T-helper 22 cell (primary cell): ENCODE data around the gene NEFH.
"Not testable (repeated sequence)": the region's sequence is repeated elsewhere in the genome, so short reads cannot be mapped to it uniquely, and the experiment has no call there.

Experiments used
- DNase-seq: peaks from one replicate; pipeline ENCODE4 v3.0.0-alpha.2; 2020; ENCODE audit warnings: low read depth

The NEFH gene, protein sequence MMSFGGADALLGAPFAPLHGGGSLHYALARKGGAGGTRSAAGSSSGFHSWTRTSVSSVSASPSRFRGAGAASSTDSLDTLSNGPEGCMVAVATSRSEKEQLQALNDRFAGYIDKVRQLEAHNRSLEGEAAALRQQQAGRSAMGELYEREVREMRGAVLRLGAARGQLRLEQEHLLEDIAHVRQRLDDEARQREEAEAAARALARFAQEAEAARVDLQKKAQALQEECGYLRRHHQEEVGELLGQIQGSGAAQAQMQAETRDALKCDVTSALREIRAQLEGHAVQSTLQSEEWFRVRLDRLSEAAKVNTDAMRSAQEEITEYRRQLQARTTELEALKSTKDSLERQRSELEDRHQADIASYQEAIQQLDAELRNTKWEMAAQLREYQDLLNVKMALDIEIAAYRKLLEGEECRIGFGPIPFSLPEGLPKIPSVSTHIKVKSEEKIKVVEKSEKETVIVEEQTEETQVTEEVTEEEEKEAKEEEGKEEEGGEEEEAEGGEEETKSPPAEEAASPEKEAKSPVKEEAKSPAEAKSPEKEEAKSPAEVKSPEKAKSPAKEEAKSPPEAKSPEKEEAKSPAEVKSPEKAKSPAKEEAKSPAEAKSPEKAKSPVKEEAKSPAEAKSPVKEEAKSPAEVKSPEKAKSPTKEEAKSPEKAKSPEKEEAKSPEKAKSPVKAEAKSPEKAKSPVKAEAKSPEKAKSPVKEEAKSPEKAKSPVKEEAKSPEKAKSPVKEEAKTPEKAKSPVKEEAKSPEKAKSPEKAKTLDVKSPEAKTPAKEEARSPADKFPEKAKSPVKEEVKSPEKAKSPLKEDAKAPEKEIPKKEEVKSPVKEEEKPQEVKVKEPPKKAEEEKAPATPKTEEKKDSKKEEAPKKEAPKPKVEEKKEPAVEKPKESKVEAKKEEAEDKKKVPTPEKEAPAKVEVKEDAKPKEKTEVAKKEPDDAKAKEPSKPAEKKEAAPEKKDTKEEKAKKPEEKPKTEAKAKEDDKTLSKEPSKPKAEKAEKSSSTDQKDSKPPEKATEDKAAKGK

DNA sequence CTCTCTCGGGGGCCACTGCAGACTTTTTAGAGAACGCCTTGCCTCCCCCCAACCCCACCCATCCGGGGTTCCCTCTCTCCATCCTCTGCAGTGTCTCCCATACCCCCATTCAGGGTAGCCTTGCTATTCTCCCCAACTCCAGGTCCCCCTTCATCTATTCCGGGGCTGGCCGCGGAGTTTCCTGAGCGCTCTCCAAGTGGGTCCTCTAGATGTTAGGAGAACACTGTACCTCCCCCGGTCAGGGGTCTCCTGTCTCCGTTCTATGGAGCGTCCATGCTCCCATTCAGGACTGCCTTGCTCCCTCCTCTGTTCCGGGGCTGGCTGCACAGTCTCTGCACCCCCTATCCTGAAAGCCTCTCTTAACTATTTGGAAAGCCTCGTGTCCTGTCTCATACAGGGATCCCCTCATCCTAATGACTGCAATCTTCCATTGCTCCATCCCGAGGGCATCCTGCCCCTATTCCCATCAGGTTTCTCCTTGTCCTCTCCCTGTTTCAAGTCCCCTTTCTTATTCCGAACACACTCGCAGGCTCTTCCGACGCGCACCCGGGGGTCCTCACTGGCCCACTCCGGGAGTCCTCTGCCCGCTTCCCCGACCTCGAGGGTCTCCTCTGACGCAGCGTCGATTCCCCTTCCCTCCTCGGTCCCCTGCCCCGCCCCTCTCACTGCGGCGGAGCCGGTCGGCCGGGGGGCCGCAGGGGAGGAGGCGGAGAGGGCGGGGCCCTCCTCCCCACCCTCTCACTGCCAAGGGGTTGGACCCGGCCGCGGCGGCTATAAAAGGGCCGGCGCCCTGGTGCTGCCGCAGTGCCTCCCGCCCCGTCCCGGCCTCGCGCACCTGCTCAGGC, at the start of gene NEFH:
NEFH (plus strand) TSS at position 802 of the 845 bp plus-strand sequence. CDS start 45 bp downstream, outside the sequence.
- DNase-seq, result no peak

GRCh38 chr22:29431986-29432385, 48.0 kb upstream of the NEFH start:
- no peak for DNase-seq

DNA sequence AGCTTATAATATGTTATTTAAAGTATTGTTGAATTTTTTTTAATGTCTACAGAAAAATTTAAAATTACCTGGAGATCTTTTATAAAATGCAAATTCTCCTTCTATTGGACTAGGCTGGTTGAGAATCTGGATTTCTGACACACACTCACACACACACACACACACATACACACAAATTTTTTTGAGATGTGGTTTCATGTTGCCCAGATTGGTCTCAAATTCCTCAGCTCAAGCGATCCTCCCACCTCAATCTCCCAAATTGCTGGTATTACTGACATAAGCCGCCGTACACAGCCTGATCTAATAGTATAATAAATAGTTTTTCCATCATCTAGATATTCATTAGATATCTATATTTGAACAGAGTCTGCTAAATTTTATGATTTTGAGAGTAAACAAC, 46.2 kb upstream of the NEFH start:
- DNase-seq, result no peak

DNA sequence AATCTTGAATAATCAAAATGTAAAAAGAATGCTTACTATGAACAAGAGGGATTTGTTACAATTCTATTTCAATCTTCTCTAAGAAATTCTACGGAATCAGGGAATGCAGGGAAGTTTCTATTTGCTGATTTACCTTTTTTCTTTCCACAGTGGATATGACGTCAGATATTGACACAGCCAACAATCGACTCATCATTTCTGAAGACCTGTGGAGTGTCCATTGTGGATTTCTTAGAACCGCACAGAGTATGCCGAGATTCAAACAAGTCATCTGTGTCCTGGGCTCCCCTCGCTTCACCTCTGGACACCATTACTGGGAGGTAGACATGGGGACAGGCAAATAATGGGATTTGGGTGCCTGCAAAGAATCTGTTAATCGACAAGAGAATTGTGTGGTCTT, 45.7 kb upstream of the NEFH start:
- no peak for DNase-seq

- DNase-seq, result no peak
Measured at GRCh38 chr22:29435236-29436136, 44.5 kb upstream of the NEFH start.

DNA sequence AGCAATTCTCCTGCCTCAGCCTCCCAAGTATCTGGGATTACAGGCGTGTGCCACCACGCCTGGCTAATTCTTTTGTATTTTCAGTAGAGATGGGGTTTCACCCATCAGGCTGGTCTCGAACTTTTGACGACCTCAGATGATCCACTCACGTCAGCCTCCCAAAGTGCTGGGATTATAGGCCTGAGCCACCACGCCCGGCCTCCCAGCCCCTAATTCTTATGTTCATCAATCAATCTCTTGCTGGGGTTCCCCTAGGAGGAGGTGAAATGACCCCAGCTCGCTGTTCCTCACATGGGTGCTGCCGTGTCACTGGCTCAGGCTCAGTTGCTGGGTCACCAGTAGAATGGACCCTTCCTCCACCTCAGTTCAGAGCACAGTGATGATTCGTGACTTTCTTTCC, 41.7 kb upstream of the NEFH start, which contains the start of gene RFPL1:
RFPL1 (plus strand) TSS at position 301 of the 400 bp plus-strand sequence.
- DNase-seq, result not testable (repeated sequence)

- DNase-seq, result no peak
Measured at GRCh38 chr22:29442976-29443375, 37.0 kb upstream of the NEFH start.

- no peak for DNase-seq
Measured at GRCh38 chr22:29443452-29443851, 36.6 kb upstream of the NEFH start.

DNA sequence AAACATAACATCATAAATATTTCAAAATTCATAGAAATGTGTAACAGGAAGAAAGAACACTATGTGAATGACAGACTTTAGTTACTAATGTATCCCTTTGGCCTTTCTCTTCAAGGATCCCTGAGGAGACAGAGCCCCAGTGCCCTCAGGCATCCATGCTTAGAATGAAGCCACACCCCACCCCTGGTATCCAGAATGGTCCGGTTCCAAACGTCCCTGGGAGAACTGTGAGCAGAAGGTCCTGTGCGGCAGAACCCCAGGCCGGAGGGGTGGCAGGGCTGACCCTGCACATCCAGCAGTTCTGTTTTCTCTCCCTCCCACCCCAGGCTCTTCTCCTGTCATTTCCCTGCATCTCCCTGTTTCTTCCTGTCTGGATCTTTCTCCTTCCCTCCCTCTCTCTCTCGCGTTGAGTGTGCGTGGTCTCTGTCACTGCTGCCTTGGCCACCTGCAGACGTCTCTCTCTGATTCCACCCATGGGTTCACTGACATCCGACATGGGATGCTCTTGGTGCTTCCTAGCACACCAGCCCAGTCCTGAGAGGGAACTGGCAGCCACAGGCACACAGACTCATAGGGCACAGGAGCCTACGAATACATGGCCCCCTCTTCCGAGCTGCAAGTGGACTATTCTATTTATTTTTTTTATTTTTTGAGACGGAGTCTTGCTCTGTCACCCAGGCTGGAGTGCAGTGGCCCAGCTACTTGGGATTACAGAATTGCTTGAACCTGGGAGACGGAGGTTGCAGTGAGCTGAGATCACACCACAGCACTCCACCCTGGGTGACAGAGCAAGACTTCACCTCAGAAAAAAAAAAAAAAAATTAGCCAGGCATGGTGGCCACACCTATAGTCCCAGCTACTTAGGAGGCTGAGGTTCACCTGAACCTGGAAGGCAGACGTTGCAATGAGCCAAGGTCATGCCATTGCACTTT, 35.9 kb upstream of the NEFH start:
- DNase-seq, result no peak

DNA sequence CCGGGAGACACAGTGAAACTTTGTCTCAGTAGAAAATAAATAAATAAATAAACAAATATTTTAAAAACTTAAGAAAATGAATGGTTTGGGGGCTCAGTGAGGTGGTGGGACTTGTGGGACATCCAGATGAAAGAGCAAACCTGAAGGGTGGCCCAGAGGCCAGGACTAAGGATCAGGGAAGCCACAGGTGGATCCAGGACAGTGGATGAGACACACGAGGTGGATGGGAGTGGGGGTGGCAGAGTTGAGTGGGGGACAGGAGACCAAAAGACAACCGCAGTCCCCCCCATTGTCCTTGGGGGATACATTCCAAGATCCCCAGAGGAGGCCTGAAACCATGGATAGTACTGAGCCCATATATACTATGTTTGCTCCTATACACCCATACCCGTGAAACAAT, 34.5 kb upstream of the NEFH start:
- no peak for DNase-seq

DNA sequence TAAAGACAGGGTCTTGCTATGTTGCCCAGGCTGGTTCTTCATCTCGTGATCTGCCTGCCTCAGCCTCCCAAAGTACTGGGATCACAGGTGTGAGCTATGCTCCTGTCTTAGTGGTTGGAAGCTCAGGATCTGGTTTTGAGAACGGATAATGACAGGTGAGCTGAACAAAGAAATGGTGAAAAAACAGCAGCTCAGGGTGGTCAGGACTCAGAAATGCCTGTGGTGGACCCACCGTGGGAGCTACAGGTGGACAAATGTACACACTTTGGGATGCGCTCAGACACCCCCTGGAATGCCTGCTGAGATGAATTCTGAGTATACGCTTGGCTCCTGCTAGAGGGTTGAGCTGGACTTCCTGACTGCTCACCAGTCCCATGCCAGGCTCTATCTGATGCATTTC, 32.1 kb upstream of the NEFH start:
- no peak for DNase-seq

DNA sequence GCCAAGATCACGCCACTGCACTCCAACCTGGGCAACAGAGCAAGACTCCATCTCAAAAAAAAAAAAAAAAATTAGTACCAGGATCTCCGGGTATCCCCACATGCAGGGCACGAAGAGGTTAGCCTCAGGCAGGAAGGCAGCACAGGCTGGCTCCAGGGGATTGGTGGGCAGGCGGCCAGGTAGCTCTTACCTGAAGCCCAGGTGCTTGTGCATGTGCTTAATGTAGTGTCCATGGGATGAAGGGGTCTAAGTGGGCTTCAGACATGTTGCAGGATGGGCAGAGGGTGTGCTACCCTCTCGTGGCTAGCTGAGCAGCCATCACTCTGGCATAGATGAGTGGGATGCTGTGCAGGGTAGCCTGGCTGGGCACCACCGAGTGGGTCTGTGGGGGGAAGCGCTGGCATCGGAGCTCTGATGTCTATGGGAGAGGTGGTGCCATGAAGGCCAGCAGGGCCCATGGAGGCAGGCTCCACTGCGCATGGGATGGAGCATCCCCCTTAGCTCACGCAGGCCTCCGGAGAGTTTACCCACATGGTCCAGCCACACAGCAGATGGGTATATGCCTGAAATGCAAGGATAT, 30.6 kb upstream of the NEFH start:
- no peak for DNase-seq

DNA sequence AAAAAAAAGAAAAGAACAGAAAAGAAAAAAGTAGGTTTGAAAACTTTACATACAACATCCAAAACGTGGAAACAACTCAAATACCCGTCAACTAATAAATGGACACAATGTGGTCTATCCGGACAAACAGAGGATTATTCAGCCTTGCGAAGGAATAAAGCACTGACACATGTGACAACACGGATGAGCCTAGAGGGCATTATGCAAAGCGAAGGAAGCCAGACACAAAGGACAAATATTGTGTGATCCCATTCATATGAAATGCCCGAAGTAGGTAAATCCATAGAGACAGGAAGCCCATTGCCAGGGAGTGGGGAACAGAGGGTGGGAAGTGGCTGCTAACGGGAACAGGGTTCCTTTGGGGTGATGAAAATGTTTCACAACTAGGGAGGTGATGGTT, 29.8 kb upstream of the NEFH start:
- no peak for DNase-seq

GRCh38 chr22:29451863-29452262, 28.2 kb upstream of the NEFH start:
- DNase-seq, result no peak

GRCh38 chr22:29454276-29454675, 25.7 kb upstream of the NEFH start:
- no peak for DNase-seq

DNA sequence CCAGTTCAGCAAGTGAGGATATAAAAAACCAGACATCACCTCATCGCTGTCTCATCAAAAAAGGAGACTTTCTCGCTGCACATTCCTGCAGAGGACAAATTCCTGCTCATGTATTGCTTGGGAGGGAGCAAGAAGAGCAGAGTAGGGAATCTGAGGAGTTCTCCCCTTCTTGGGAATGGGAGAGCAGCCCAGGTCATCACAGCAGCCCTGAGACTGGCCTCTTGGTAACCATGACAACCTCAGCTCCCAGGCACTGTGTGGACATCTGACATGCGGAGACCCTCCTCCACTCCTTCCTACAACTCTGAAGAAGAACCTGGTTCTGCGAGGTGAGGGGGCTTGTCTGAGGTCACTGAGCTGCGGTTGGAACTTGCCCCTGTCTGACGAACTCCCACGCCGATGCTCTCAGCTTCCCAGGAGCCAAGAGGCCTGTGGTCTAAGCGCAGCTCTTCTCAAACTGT, 23.8 kb upstream of the NEFH start:
- DNase-seq, result no peak

DNA sequence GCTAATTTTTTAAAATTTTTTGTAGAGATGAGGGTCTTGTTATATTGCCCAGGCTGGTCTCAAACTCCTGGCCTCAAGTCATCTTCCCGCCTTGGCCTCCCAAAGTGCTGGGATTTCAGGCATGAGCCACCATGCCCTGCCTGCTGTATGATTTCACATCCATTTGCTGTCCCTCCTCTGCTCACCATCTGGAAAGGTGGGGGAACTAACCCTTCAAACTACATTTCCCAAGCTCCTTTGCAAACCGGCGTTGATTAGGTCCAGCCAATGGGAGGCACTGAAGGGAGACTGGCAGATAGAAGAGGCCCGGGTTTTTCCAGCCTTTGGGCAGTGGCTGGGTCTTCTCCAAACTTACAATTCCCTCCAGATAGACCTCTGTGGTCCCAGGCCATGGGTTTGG, 22.3 kb upstream of the NEFH start:
- DNase-seq, result no peak

- no peak for DNase-seq
Measured at GRCh38 chr22:29458551-29458950, 21.5 kb upstream of the NEFH start.

DNA sequence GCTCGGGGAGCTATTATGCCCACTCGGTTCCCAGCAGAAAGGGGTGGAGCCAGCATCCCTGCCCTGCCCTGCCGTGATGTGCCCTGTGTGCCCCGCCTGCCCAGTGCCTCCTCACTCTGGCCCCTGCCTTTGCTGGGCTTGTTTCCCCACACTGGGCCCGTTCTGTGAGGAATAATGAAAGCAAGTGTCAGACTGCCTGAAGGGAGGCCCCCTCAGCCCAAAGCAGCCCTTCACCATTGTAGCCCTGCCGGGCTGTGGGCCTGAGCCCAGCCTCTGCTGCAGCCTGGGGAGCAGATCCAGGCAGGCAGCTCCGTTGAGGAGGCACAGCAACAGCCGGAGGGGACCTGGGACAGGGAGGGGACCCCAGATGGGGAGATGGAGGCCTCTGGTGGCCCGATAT, 20.2 kb upstream of the NEFH start:
- no peak for DNase-seq
